ENCODE results near the gene MYO15B. TPM values are rescaled to one million over a fixed set of nuclear protein-coding genes. Genes with fewer than 3 reads are reported as not detected.
"Not testable (repeated sequence)": the region's sequence is repeated elsewhere in the genome, so short reads cannot be mapped to it uniquely, and the experiment has no call there.

MYO15B gene
- total and polyA plus RNA-seq, 2 experiments from 2014 or later = 124 to 153 TPM

- WGBS (ENCODE audit: low lambda C conversion rate, missing lambda C conversion rate) = 93% methylated on average over 17 of the region's 17 CpGs
- TF ChIP-seq, protein P1, sequence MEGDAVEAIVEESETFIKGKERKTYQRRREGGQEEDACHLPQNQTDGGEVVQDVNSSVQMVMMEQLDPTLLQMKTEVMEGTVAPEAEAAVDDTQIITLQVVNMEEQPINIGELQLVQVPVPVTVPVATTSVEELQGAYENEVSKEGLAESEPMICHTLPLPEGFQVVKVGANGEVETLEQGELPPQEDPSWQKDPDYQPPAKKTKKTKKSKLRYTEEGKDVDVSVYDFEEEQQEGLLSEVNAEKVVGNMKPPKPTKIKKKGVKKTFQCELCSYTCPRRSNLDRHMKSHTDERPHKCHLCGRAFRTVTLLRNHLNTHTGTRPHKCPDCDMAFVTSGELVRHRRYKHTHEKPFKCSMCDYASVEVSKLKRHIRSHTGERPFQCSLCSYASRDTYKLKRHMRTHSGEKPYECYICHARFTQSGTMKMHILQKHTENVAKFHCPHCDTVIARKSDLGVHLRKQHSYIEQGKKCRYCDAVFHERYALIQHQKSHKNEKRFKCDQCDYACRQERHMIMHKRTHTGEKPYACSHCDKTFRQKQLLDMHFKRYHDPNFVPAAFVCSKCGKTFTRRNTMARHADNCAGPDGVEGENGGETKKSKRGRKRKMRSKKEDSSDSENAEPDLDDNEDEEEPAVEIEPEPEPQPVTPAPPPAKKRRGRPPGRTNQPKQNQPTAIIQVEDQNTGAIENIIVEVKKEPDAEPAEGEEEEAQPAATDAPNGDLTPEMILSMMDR (IDR thresholded peaks at IDR 0.05; ENCODE audit: poor library complexity) = no peak
- no peak for TF ChIP-seq EZH2 (IDR thresholded peaks at IDR 0.05; ENCODE audit: borderline replicate concordance)
- TF ChIP-seq EZH2phosphoT487 (IDR thresholded peaks at IDR 0.05; ENCODE audit: low read depth, severe bottlenecking, unreplicated experiment) = no peak
- Histone ChIP-seq H3K9me2 (replicated peaks; ENCODE audit: insufficient read depth) (no peaks in the 10 kb centered on the region), H3K79me2 (no peaks in the 10 kb centered on the region), H3K4me2 (no peak overlapping the region), H4K20me1 (ENCODE audit: insufficient read depth, poor library complexity, severe bottlenecking) (no peaks in the 10 kb centered on the region), H3K4me1 (ENCODE audit: insufficient read depth) (peaks cover 11% of the 10 kb centered on the region), H3K27ac (no peak overlapping the region), H3K27me3 (no peaks in the 10 kb centered on the region), H3K4me3 (no peak overlapping the region), H2AFZ (no peak overlapping the region), H3K9me3 (ENCODE audit: low read depth) (no peaks in the 10 kb centered on the region), H3K36me3 (replicated peaks; ENCODE audit: insufficient read depth, low read depth) (no peaks in the 10 kb centered on the region)
- no peak for DNase-seq (ENCODE audit: low spot score)
Measured at GRCh38 chr17:75592348-75593020, 4.9 kb downstream of the MYO15B start.

DNA sequence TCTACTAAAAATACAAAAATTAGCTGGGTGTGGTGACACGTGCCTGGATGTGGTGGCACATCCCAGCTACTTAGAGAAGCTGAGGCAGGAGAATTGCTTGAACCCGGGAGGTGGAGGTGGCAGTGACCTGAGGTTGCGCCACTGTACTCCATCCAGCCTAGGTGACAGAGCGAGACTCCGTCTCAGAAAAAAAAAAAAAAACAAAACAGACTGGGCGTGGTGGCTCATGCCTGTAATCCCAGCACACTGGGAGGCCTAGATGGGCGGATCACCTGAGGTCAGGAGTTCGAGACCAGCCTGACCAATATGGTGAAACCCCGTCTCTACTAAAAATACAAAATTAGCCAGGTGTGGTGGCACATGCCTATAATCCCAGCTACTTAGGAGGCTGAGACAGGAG lies 5.8 kb downstream of the MYO15B start:
- H3K79me2 ChIP-seq; H3K4me3 ChIP-seq; H3K4me1 ChIP-seq (ENCODE audit: insufficient read depth); H3K4me2 ChIP-seq; H3K27ac ChIP-seq; H3K36me3 ChIP-seq (replicated peaks; ENCODE audit: insufficient read depth, low read depth); H3K9me2 ChIP-seq (replicated peaks; ENCODE audit: insufficient read depth); DNase-seq (ENCODE audit: low spot score); H3K27me3 ChIP-seq; H4K20me1 ChIP-seq (ENCODE audit: insufficient read depth, poor library complexity, severe bottlenecking); H2AFZ ChIP-seq; H3K9me3 ChIP-seq (ENCODE audit: low read depth): not testable (repeated sequence)
- 95% methylated on average over 9 of the region's 9 CpGs for WGBS (ENCODE audit: low lambda C conversion rate, missing lambda C conversion rate)

DNA sequence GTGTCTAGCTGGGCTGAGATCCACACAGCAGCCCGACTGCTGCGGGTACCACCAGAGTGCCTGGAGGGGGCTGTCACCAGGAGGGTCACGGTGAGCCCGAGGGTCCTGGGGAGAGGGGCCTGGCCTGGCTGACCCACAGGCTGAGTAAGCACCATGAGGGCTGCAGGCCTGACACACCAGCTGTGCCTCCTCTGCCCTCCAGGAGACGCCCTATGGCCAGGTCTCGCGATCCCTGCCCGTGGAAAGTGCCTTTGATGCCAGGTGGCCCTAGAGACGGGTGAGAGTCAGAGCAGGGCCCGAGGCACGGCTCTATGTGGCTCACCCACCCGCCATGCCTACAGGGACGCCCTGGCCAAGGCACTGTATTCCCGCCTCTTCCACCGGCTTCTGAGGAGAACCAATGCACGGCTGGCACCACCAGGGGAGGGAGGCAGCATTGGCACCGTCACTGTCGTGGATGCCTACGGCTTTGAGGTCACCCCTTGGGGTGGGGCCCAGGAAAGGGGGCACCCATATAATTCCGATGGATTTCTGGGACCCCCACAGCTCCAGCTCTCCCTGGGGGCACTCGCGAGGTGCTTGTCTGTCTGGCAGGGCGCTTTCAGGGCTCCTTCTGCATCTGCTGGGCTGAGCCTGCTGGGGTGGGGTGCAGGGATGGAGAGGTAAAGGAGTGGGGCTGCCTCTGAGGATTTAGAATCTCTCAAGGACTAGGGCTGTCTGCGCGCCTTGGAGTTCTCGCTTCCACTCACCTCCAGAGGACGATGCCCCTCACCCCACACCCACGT lies 7.1 kb downstream of the MYO15B start:
- no peaks in the 10 kb centered on the region for H3K9me3 ChIP-seq (ENCODE audit: low read depth)
- peaks cover 2% of the 10 kb centered on the region for H3K4me1 ChIP-seq (ENCODE audit: insufficient read depth)
- no peaks in the 10 kb centered on the region for H3K79me2 ChIP-seq
- H3K4me2 ChIP-seq = no peak overlapping the region
- DNase-seq (ENCODE audit: low spot score) = no peak
- no peak overlapping the region for H3K27ac ChIP-seq
- H3K9me2 ChIP-seq (replicated peaks; ENCODE audit: insufficient read depth) = no peaks in the 10 kb centered on the region
- WGBS (ENCODE audit: low lambda C conversion rate, missing lambda C conversion rate) = 89% methylated on average over 27 of the region's 28 CpGs
- no peaks in the 10 kb centered on the region for H3K36me3 ChIP-seq (replicated peaks; ENCODE audit: insufficient read depth, low read depth)
- no peak overlapping the region for H2AFZ ChIP-seq
- TF ChIP-seq EZH2phosphoT487 (IDR thresholded peaks at IDR 0.05; ENCODE audit: low read depth, severe bottlenecking, unreplicated experiment) (no peak), EZH2 (IDR thresholded peaks at IDR 0.05; ENCODE audit: borderline replicate concordance) (no peak)
- TF ChIP-seq, protein P1 (IDR thresholded peaks at IDR 0.05; ENCODE audit: poor library complexity) = no peak
- H3K4me3 ChIP-seq = no peak overlapping the region
- no peaks in the 10 kb centered on the region for H3K27me3 ChIP-seq
- H4K20me1 ChIP-seq (ENCODE audit: insufficient read depth, poor library complexity, severe bottlenecking) = no peaks in the 10 kb centered on the region

- Histone ChIP-seq H3K9me2 (replicated peaks; ENCODE audit: insufficient read depth) (no peaks in the 10 kb centered on the region), H3K9me3 (ENCODE audit: low read depth) (no peaks in the 10 kb centered on the region), H3K4me2 (no peak overlapping the region), H3K27me3 (no peaks in the 10 kb centered on the region), H3K36me3 (replicated peaks; ENCODE audit: insufficient read depth, low read depth) (no peaks in the 10 kb centered on the region), H3K79me2 (no peaks in the 10 kb centered on the region), H3K4me1 (ENCODE audit: insufficient read depth) (no peaks in the 10 kb centered on the region), H3K4me3 (no peak overlapping the region), H2AFZ (no peak overlapping the region), H4K20me1 (ENCODE audit: insufficient read depth, poor library complexity, severe bottlenecking) (no peaks in the 10 kb centered on the region), H3K27ac (no peak overlapping the region)
- 85% methylated on average over 13 of the region's 13 CpGs for WGBS (ENCODE audit: low lambda C conversion rate, missing lambda C conversion rate)
- TF ChIP-seq EZH2phosphoT487 (IDR thresholded peaks at IDR 0.05; ENCODE audit: low read depth, severe bottlenecking, unreplicated experiment) (no peak), EZH2 (IDR thresholded peaks at IDR 0.05; ENCODE audit: borderline replicate concordance) (no peak)
- TF ChIP-seq, protein P1 (IDR thresholded peaks at IDR 0.05; ENCODE audit: poor library complexity) = no peak
- no peak for DNase-seq (ENCODE audit: low spot score)
Measured at GRCh38 chr17:75595284-75595919, 7.8 kb downstream of the MYO15B start.
